NCI-H1048 (cell line): ENCODE measurements around the gene COPB2.
"Not testable (repeated sequence)": the region's sequence is repeated elsewhere in the genome, so short reads cannot be mapped to it uniquely, and the experiment has no call there.

Source experiments
- DNase-seq: peaks from one replicate; lab custom pipeline; 2025; lab: John Stamatoyannopoulos, UW

COPB2 gene

GRCh38 chr3:139378587-139379241, 10.7 kb downstream of the COPB2 start:
- DNase-seq: peak; percentile 36

GRCh38 chr3:139377378-139377777, 12.1 kb downstream of the COPB2 start:
- DNase-seq: no peak

- DNase-seq: no peak
Observed at GRCh38 chr3:139374099-139374498, 15.3 kb downstream of the COPB2 start.

GRCh38 chr3:139364549-139364948, 24.9 kb downstream of the COPB2 start:
- DNase-seq: no peak

- DNase-seq: no peak
Observed at GRCh38 chr3:139361276-139361675, 28.2 kb downstream of the COPB2 start.

GRCh38 chr3:139358841-139359562, 30.4 kb downstream of the COPB2 start:
- DNase-seq: no peak

GRCh38 chr3:139357899-139358298, 31.5 kb downstream of the COPB2 start:
- DNase-seq: no peak

GRCh38 chr3:139355891-139356290, 33.6 kb downstream of the COPB2 start:
- no peak for DNase-seq

GRCh38 chr3:139355476-139355875, 34.0 kb downstream of the COPB2 start:
- no peak for DNase-seq

GRCh38 chr3:139354661-139355060, 34.8 kb downstream of the COPB2 start:
- no peak for DNase-seq

- DNase-seq: no peak
Observed at GRCh38 chr3:139353920-139354556, 35.4 kb downstream of the COPB2 start.

GRCh38 chr3:139346771-139347170, 42.7 kb downstream of the COPB2 start:
- no peak for DNase-seq

- DNase-seq: peak; percentile 63
Observed at GRCh38 chr3:139343895-139344856, 45.3 kb downstream of the COPB2 start, which contains the start of gene MRPS22. Gene MRPS22 (plus strand): TSS chr3:139344020. CDS start chr3:139344027, 7 bp downstream.

- DNase-seq: no peak
Observed at GRCh38 chr3:139342054-139342453, 47.4 kb downstream of the COPB2 start.

GRCh38 chr3:139340784-139341183, 48.7 kb downstream of the COPB2 start:
- DNase-seq: no peak

GRCh38 chr3:139339219-139339906, 50.1 kb downstream of the COPB2 start:
- DNase-seq: no peak

GRCh38 chr3:139338405-139338804, 51.0 kb downstream of the COPB2 start:
- no peak for DNase-seq

- not testable (repeated sequence) for DNase-seq
Observed at GRCh38 chr3:139334675-139335074, 54.8 kb downstream of the COPB2 start.

- DNase-seq: no peak
Observed at GRCh38 chr3:139332092-139332491, 57.4 kb downstream of the COPB2 start.

- peak; percentile 69 for DNase-seq
Observed at GRCh38 chr3:139329364-139329850, 60.0 kb downstream of the COPB2 start.

GRCh38 chr3:139328356-139328755, 61.1 kb downstream of the COPB2 start:
- no peak for DNase-seq
